Heart right ventricle (tissue), 16 donors: ENCODE measurements around the gene KLRC3. TPM values are rescaled to one million over a fixed set of nuclear protein-coding genes. Genes with fewer than 3 reads are reported as not detected.

Source experiments
- ATAC-seq, 8 donors: fragments of 200-7000 bp; cut with Tn5 transposase; one replicate each; pipeline ENCODE4 v1.9.1; 2020; ENCODE audit warnings: mild to moderate bottlenecking in 8 of 8, moderate library complexity in 8 of 8, moderate number of reproducible peaks in 1 of 8
- DNase-seq, 2 donors: peaks; one replicate each; pipeline ENCODE4 v3.0.0-alpha.2; 2020
- H3K27ac ChIP-seq, 10 donors: fragments of 200-600 bp; sonication (generic) in 2 of 10; one replicate each; pipeline versions ENCODE4 v1.5.0 to v1.8.0; 2020 to 2022; ENCODE audit warnings: mild to moderate bottlenecking in 3 of 10
- H3K27me3 ChIP-seq, 7 donors: fragments of 200-600 bp; one replicate each; pipeline ENCODE4 v1.8.0; 2021 to 2022; ENCODE audit warnings: mild to moderate bottlenecking in 2 of 7
- H3K36me3 ChIP-seq, 9 donors: fragments of 200-600 bp; sonication (generic) in 1 of 9; one replicate each; pipeline versions ENCODE4 v1.5.0 to v1.8.0; 2020 to 2022; ENCODE audit warnings: mild to moderate bottlenecking in 2 of 9
- H3K4me1 ChIP-seq, 9 donors: fragments of 200-600 bp; sonication (generic) in 1 of 9; one replicate each; pipeline versions ENCODE4 v1.5.0 to v1.8.0; 2020 to 2022; ENCODE audit warnings: mild to moderate bottlenecking in 4 of 9
- H3K4me3 ChIP-seq, 10 donors: fragments of 200-600 bp; sonication (generic) in 2 of 10; one replicate each; pipeline versions ENCODE4 v1.5.0 to v1.8.0; 2020 to 2022; ENCODE audit warnings: mild to moderate bottlenecking in 7 of 10, moderate library complexity in 2 of 10
- H3K9me3 ChIP-seq, 11 donors: fragments of 200-600 bp in 10 of 11; sonication (generic) in 2 of 11; one replicate each; pipeline versions ENCODE4 v1.5.0 to v1.8.0; 2013 to 2022; ENCODE audit warnings: mild to moderate bottlenecking in 2 of 11, control low read depth in 1 of 11, moderate library complexity in 1 of 11
- CTCF ChIP-seq, 9 donors: fragments of 200-600 bp; sonication (generic) in 2 of 9; IDR thresholded peaks; one replicate each; pipeline versions ENCODE4 v1.5.0 to v1.8.0; 2021 to 2022; ENCODE audit warnings: antibody characterized with exemption in 9 of 9, mild to moderate bottlenecking in 5 of 9, moderate library complexity in 1 of 9
- WGBS, 2 donors: extraction: QIAGEN DNeasy Blood & Tissue Kit; methylation state at CpG; one replicate each; pipeline ENCODE4 v1.1.7; 2013; ENCODE audit warnings: inconsistent platforms in 1 of 2; 5-methylcytosine and 5-hydroxymethylcytosine counted together
- intact Hi-C, 10 donors: fragments of 100-400 bp; cut with DNase I; formaldehyde crosslinking; loops; one replicate each; pipeline versions ENCODE4 v1.11.1 to v1.14.2; 2022
- polyA plus RNA-seq, 2 donors: library from polyadenylated mRNA; stranded (reverse); fragments of 200-250 nt; gene quantifications; one replicate each; pipeline ENCODE4 v1.2.3, GENCODE V29; 2013
- total RNA-seq, 10 donors: library from RNA; stranded (reverse); fragmentation: NEBNext Ultra II Directional in 3 of 10; extraction: Animal tissue kit (Norgen Biotek cat#: 25700) in 3 of 10; gene quantifications; one replicate each; pipeline versions ENCODE4 v1.2.1 to v1.2.4, GENCODE V29; 2021 to 2023
- donor health status: Arrhythmogenic right ventricular cardiomyopathy.
- donor health status: ischemic (EF 13 %, LVEDD 7.1; RV severe dilation, severe dysfunction).
- donor health status: healthy with polysubstance abuse.
- donor health status: DM: no; HTN: yes; CAD: no.
- donor health status: DM: no; HTN: no; CAD: no.
- donor health status: ischemic (EF 25% LVEDD 6.9; RV normal size, moderate dysfunction).
- donor health status: ischemic (EF 25% LVEDD 5.7; RV mildly dilated, moderate dysfunction).
- donor health status: healthy.
- donor health status: DM: yes; HTN: yes; CAD: no.
- donor health status: Ischemic cardiomyopathy.
- donor health status: ischemic (EF 35%, LVEDD 5.7; RV mildly dilated, moderate dysfunction).
- donor health status: nonischemic (EF 11% LVEDD 7.7; RV severe dilation, severe dysfunction).
- donor health status: DM: yes; HTN: yes; CAD: no.
- donor health status: PGD.
- donor health status: ischemic (EF 29% LVEDD 5.4; RV normal size, mild dysfunction).
- donor health status: nonischemic (EF 23%, LVEDD 6.1; RV moderate dilation, normal function).

KLRC3 gene
- total and polyA plus RNA-seq, 12 donors = 0.07 to 0.62 TPM; not detected in 10

DNA sequence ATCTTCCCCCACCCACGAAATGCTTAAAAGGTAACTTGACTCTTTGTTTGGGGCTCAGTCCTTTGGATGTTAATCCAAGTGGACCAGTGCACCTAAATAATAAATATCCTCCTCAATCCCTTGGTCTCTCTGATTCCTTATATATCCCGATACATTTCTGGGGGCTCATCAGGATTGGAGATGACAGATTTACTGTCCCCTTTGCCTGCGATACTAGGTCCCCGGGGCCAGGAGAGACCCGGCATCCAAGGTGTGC lies 56.8 kb downstream of the KLRC3 start:
- Histone ChIP-seq H3K9me3 (no peaks in the 10 kb centered on the region), H3K27me3 (no peaks in the 10 kb centered on the region), H3K36me3 (no peaks in the 10 kb centered on the region), H3K27ac (peak overlapping the region; percentile 78 to 97 (median 94)), H3K4me3 (peak overlapping the region in 9 of 10 donors; percentile 44 to 96 (median 75)), H3K4me1 (peaks cover 0 to 54% (median 27%) of the 10 kb centered on the region in 9 donors)
- TF ChIP-seq CTCF (IDR thresholded peaks at IDR 0.05) = no peak
- no peak for ATAC-seq
- 53 to 69% methylated on average over 5 of the region's 5 CpGs for WGBS, 2 donors
- intact Hi-C loops = loop anchor here in 3 of 10 donors (5.0 to 10.0 kb wide), 4 partner anchors 129 to 361 kb away; partner anchors contain the start of genes GABARAPL1 (in 1 of the 3) and YBX3 (in 1 of the 3)
- no peak for DNase-seq

- 60 to 61% methylated on average over 9 of the region's 9 CpGs for WGBS, 2 donors
- no peaks in the 10 kb centered on the region for H3K36me3 ChIP-seq
- intact Hi-C loops = loop anchor here in 3 of 10 donors (5.0 to 10.0 kb wide), 4 partner anchors 128 to 362 kb away; partner anchors contain the start of genes GABARAPL1 (in 1 of the 3) and YBX3 (in 1 of the 3)
- TF ChIP-seq CTCF (IDR thresholded peaks at IDR 0.05) = no peak
- peak overlapping the region in 5 of 10 donors; percentile 53 to 96 (median 76) for H3K4me3 ChIP-seq
- ATAC-seq (no peak), DNase-seq (no peak)
- peaks cover 0 to 54% (median 27%) of the 10 kb centered on the region in 9 donors for H3K4me1 ChIP-seq
- H3K9me3 ChIP-seq = peaks cover 0 to under 1% (median 0%) of the 10 kb centered on the region in 11 donors
- H3K27me3 ChIP-seq = no peaks in the 10 kb centered on the region
- H3K27ac ChIP-seq = peak overlapping the region in 9 of 10 donors; percentile 46 to 97 (median 93)
Observed at GRCh38 chr12:10362828-10363657, 57.4 kb downstream of the KLRC3 start.

DNA sequence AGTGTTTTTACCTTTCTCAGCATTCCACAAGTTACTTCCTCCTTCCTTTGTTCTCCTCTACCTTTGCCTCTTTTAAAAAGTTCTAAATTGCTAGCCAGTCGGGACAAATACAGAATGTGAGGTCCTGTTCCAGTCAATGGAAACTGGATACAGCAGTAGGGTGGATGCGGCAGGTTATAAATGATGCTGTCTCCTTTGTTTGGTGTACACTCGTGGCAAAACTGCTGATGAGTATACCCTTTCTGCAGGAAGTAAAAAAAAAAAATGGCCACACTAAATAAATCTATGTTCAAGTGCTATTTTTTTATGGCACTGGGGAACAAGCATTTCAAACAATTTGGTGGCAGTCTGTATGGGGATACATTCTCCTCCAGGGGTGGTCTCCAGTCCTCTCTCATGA lies 58.1 kb downstream of the KLRC3 start:
- intact Hi-C loops = loop anchor here in 3 of 10 donors (5.0 to 10.0 kb wide), 4 partner anchors 128 to 362 kb away; partner anchors contain the start of genes GABARAPL1 (in 1 of the 3) and YBX3 (in 1 of the 3)
- no peak overlapping the region for H3K27ac ChIP-seq
- ATAC-seq = no peak

More for the DNA sequence above, 58.1 kb downstream of the KLRC3 start:
- 64 to 71% methylated on average over 3 of the region's 3 CpGs for WGBS, 2 donors
- no peak for TF ChIP-seq CTCF (IDR thresholded peaks at IDR 0.05)
- Histone ChIP-seq H3K27me3 (no peaks in the 10 kb centered on the region), H3K4me1 (peaks cover 0 to 54% (median 27%) of the 10 kb centered on the region in 9 donors), H3K9me3 (peaks cover 0 to 5% (median 0%) of the 10 kb centered on the region in 11 donors), H3K4me3 (no peak overlapping the region), H3K36me3 (no peaks in the 10 kb centered on the region)
- no peak for DNase-seq

Other genes starting within 250 kb of the KLRC3 start
- gene OLR1, start 248.5 kb downstream of the KLRC3 start, total RNA-seq = 1 to 10 TPM in 2 of 10 donors, under 1 TPM in 7, not detected in 1; 0.26 to 2.2 (median 0.49) TPM
- under 1 TPM in 1 of 2 donors, not detected in 1; 0.07 TPM for gene OLR1, start 248.5 kb downstream of the KLRC3 start, polyA plus RNA-seq
- not detected for gene TMEM52B, start 241.6 kb downstream of the KLRC3 start, total RNA-seq
- under 1 TPM in 1 of 2 donors, not detected in 1; 0.03 TPM for gene TMEM52B, start 241.6 kb downstream of the KLRC3 start, polyA plus RNA-seq
- 100 to 1,000 TPM; 285 to 512 (median 413) TPM for gene GABARAPL1, start 207.7 kb downstream of the KLRC3 start, total RNA-seq
- 100 to 1,000 TPM; 111 to 177 TPM for gene GABARAPL1, start 207.7 kb downstream of the KLRC3 start, polyA plus RNA-seq
- gene KLRD1, start 112.7 kb downstream of the KLRC3 start, total RNA-seq = 1 to 10 TPM in 8 of 10 donors, under 1 TPM in 2; 0.81 to 5.7 (median 1.2) TPM
- under 1 TPM; 0.22 to 0.59 TPM for gene KLRD1, start 112.7 kb downstream of the KLRC3 start, polyA plus RNA-seq
- gene KLRK1, start 30.6 kb downstream of the KLRC3 start, total RNA-seq = 1 to 10 TPM in 2 of 10 donors, under 1 TPM in 7, not detected in 1; 0.15 to 5.2 (median 0.57) TPM
- gene KLRK1, start 30.6 kb downstream of the KLRC3 start, polyA plus RNA-seq = 1 to 10 TPM in 1 of 2 donors, under 1 TPM in 1; 0.49 to 1.5 TPM
- gene KLRC4, start 10.8 kb downstream of the KLRC3 start, total RNA-seq = under 1 TPM in 2 of 10 donors, not detected in 8; 0.67 to 0.90 TPM
- not detected for gene KLRC4, start 10.8 kb downstream of the KLRC3 start, polyA plus RNA-seq
- 1 to 10 TPM in 1 of 10 donors, not detected in 9; 1.3 TPM for gene KLRC2, start 15.4 kb upstream of the KLRC3 start, total RNA-seq
- under 1 TPM in 1 of 2 donors, not detected in 1; 0.06 TPM for gene KLRC2, start 15.4 kb upstream of the KLRC3 start, polyA plus RNA-seq
- under 1 TPM in 1 of 10 donors, not detected in 9; 0.90 TPM for gene KLRC1, start 32.8 kb upstream of the KLRC3 start, total RNA-seq
- under 1 TPM; 0.13 to 0.22 TPM for gene KLRC1, start 32.8 kb upstream of the KLRC3 start, polyA plus RNA-seq
- 1 to 10 TPM in 3 of 10 donors, under 1 TPM in 4, not detected in 3; 0.15 to 1.8 (median 0.32) TPM for gene EIF2S3B, start 85.3 kb upstream of the KLRC3 start, total RNA-seq
- gene EIF2S3B, start 85.3 kb upstream of the KLRC3 start, polyA plus RNA-seq = under 1 TPM in 1 of 2 donors, not detected in 1; 0.16 TPM
- 10 to 100 TPM; 10.9 to 17.1 (median 13.4) TPM for gene MAGOHB, start 193.0 kb upstream of the KLRC3 start, total RNA-seq
- 10 to 100 TPM; 14.6 to 15.1 TPM for gene MAGOHB, start 193.0 kb upstream of the KLRC3 start, polyA plus RNA-seq